Measurements from ENCODE around the gene ACSM3. TPM values are rescaled to one million over a fixed set of nuclear protein-coding genes. Genes with fewer than 3 reads are reported as not detected.
"Not testable (repeated sequence)": the region's sequence is repeated elsewhere in the genome, so short reads cannot be mapped to it uniquely, and the experiment has no call there.

ACSM3 gene
- total RNA-seq, 6 experiments from 2014 or later = 24.5 to 109 (median 57.9) TPM

DNA sequence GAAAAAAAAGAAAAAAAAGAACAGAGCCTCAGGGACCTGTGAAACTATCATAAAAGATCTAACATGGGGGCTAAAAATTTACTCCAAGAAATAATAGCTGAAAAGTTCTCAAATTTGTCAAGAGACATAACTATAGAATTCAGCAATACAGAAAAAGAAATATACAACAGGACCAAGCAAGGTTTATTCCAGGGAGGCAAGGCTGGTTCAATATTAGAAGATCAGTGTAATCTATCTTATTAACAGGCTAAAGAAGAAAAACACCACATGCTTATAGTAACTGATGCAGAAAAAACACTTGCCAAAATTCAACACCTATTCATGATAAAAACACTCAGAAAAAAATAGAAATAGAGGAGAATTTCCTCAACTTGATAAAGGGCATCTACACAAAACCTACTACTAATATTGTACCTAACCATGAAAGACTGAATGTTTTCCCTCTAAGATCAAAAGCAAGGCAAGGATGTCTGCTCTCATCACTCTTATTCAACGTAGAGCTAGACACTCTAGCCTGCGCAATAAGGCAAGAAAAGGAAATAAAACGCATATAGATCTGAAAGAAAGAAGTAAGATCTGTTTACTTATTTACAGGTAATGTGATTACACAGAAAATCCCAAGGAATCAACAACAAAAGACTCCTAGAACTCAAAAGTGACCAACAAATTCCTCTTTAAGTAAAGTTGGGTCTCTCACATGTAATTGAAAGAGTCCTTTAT is 1.2 kb upstream of the ACSM3 start:
- H3K4me3 ChIP-seq = no peak overlapping the region
- DNase-seq = no peak
- intact Hi-C loops (cut with DNase I) = no loop called here

DNA sequence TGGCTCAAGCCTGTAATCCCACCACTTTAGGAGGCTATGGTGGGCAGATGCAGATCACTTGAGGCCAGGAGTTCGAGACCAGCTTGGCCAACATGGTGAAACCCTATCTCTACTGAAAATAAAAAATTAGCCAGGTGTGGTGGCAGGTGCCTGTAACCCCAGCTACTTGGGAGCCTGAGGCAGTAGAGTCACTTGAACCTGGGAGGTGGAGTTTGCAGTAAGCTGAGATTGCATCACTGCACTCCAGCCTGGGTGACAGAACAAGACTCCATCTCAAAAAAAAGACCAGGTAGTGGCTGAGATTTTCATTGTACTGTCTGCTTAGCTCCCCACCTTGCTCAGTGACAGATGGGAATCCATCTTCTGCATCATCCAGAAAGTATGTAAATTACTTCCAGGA is 634 bp downstream of the ACSM3 start:
- H3K27me3 ChIP-seq; H3K9me3 ChIP-seq; H3K36me3 ChIP-seq; DNase-seq; intact Hi-C loops (cut with DNase I): not testable (repeated sequence)
- H3K4me3 ChIP-seq = peak overlapping the region; percentile 46 to 52 (median 47)
- peak in 1 of 4 donors; percentile 32 for ATAC-seq
- H3K4me1 ChIP-seq = peaks cover 0 to 21% (median 5%) of the 10 kb centered on the region in 4 donors
- H3K27ac ChIP-seq = peak overlapping the region in 2 of 3 donors; percentile 67 to 73
- WGBS (ENCODE audit: insufficient coverage, low coverage, low lambda C conversion rate, missing lambda C conversion rate) = 43% methylated on average over 1 of the region's 1 CpG

More for the DNA sequence above, 1.2 kb upstream of the ACSM3 start:
- H3K9me3 ChIP-seq = no peaks in the 10 kb centered on the region
- H3K36me3 ChIP-seq = no peaks in the 10 kb centered on the region
- ATAC-seq = no peak
- H3K27ac ChIP-seq = no peak overlapping the region
- H3K27me3 ChIP-seq = no peaks in the 10 kb centered on the region
- WGBS (ENCODE audit: insufficient coverage, low coverage, low lambda C conversion rate, missing lambda C conversion rate) = 94% methylated on average over 3 of the region's 3 CpGs
- peaks cover 0 to 15% (median 3%) of the 10 kb centered on the region in 4 donors for H3K4me1 ChIP-seq
- TF ChIP-seq, protein P1, sequence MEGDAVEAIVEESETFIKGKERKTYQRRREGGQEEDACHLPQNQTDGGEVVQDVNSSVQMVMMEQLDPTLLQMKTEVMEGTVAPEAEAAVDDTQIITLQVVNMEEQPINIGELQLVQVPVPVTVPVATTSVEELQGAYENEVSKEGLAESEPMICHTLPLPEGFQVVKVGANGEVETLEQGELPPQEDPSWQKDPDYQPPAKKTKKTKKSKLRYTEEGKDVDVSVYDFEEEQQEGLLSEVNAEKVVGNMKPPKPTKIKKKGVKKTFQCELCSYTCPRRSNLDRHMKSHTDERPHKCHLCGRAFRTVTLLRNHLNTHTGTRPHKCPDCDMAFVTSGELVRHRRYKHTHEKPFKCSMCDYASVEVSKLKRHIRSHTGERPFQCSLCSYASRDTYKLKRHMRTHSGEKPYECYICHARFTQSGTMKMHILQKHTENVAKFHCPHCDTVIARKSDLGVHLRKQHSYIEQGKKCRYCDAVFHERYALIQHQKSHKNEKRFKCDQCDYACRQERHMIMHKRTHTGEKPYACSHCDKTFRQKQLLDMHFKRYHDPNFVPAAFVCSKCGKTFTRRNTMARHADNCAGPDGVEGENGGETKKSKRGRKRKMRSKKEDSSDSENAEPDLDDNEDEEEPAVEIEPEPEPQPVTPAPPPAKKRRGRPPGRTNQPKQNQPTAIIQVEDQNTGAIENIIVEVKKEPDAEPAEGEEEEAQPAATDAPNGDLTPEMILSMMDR (IDR thresholded peaks at IDR 0.05) = no peak
- no peak for TF ChIP-seq POLR2A (IDR thresholded peaks at IDR 0.05)

DNA sequence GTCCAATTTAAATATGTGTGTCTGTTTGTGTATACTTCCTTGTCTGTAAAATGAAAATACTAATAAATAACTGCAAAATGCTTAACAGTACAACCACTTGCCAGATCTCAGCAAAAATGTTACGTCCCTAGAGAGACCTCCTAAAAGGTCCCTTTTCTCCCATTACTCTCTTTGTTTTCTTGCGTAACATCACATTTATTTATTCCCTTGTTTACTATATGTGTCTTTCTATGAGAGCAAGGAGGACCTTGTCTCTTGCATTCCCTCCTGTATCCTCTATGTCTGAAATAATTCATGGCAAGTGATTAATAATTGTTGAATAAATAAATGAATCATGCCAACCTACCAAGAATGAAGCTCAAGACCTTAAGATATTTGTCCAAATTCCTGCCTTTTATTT is 1.9 kb downstream of the ACSM3 start:
- DNase-seq (no peak), ATAC-seq (no peak)
- Histone ChIP-seq H3K4me1 (peaks cover 0 to 21% (median 5%) of the 10 kb centered on the region in 4 donors), H3K36me3 (peaks cover 0 to 2% (median 0%) of the 10 kb centered on the region in 4 donors), H3K27ac (no peak overlapping the region), H3K4me3 (no peak overlapping the region), H3K27me3 (no peaks in the 10 kb centered on the region), H3K9me3 (no peaks in the 10 kb centered on the region)
- TF ChIP-seq POLR2A (IDR thresholded peaks at IDR 0.05) = no peak
- TF ChIP-seq, protein P1 (IDR thresholded peaks at IDR 0.05) = no peak
- intact Hi-C loops (cut with DNase I) = no loop called here
- WGBS (ENCODE audit: insufficient coverage, low coverage, low lambda C conversion rate, missing lambda C conversion rate) = 79% methylated on average over 2 of the region's 2 CpGs

DNA sequence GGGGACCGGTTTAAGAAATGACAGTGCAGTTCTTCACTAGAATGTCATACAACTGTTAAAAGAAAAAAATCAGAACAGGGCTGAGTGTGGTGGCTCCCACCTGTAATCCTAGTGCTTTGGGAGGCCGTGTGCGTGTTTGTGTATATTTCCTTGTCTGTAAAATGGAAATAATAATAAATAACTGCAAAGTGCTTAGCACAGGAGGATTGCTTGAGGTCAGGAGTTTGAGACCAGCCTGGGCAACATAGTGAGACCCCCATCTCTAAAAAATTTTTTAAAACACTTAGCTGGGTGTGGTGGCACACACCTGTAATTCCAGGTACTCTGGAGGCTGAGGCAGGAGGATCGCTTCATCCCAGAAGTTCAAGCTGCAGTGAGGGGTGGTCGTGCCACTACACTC is 2.5 kb downstream of the ACSM3 start:
- WGBS (ENCODE audit: insufficient coverage, low coverage, low lambda C conversion rate, missing lambda C conversion rate) = 90% methylated on average over 4 of the region's 5 CpGs
- H3K36me3 ChIP-seq = peaks cover 0 to 5% (median 0%) of the 10 kb centered on the region in 4 donors
- ATAC-seq (no peak), DNase-seq (no peak)
- TF ChIP-seq, protein P1 (IDR thresholded peaks at IDR 0.05) = no peak
- no peak for TF ChIP-seq POLR2A (IDR thresholded peaks at IDR 0.05)
- H3K9me3 ChIP-seq = no peaks in the 10 kb centered on the region
- intact Hi-C loops (cut with DNase I) = no loop called here
- no peak overlapping the region for H3K4me3 ChIP-seq
- H3K27me3 ChIP-seq = no peaks in the 10 kb centered on the region
- H3K27ac ChIP-seq = peak overlapping the region in 1 of 3 donors; percentile 59
- peaks cover 0 to 21% (median 5%) of the 10 kb centered on the region in 4 donors for H3K4me1 ChIP-seq

DNA sequence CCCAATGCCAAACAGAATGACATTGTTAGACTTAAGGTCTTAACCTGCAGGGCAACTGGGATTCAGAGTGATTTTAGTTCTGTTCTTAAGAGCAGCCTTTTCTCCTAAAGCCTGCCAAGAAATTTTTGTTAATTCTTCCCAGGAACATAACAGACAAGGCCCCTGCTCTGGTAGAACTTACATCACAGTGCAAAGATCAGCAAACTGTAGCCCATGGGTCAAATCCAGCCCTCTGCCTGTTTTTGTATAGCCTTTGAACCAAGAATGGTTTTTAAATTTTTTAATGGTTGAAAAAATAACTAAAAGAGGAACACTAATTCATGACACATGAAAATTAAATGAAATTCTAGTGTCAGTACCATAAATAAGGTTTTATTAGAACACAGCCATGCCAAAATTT is 3.8 kb downstream of the ACSM3 start:
- TF ChIP-seq POLR2A (IDR thresholded peaks at IDR 0.05) = no peak
- TF ChIP-seq, protein P1 (IDR thresholded peaks at IDR 0.05) = no peak
- intact Hi-C loops (cut with DNase I) = no loop called here
- DNase-seq (peak in 1 of 3 donors; percentile 56), ATAC-seq (peak; percentile 48 to 59 (median 53))
- H3K9me3 ChIP-seq = no peaks in the 10 kb centered on the region
- peak overlapping the region in 1 of 3 donors; percentile 31 for H3K27ac ChIP-seq
- H3K4me3 ChIP-seq = no peak overlapping the region
- no peaks in the 10 kb centered on the region for H3K27me3 ChIP-seq
- peaks cover 0 to 5% (median 0%) of the 10 kb centered on the region in 4 donors for H3K36me3 ChIP-seq
- H3K4me1 ChIP-seq = peaks cover 0 to 21% (median 5%) of the 10 kb centered on the region in 4 donors

Measured in right lobe of liver (tissue), 6 donors.